A673 (cell line): ENCODE data around the gene TTLL7.

Experiments
- CTCF ChIP-seq: fragments of 300-800, 200-600 bp; sonication (generic); conservative IDR thresholded peaks from 2 replicates; pipeline ENCODE4 v1.5.1; 2017; ENCODE audit warnings: low read depth, mild to moderate bottlenecking, antibody characterized with exemption, low read length, moderate library complexity, mixed read lengths
- EZH2 ChIP-seq: fragments of 200-600 bp; sonication (generic); IDR thresholded peaks from 2 replicates; pipeline ENCODE4 v1.6.1; 2017; ENCODE audit warnings: borderline replicate concordance, low read depth, mild to moderate bottlenecking, mixed read lengths, antibody characterized with exemption, low read length; ENCODE audit not compliant: poor library complexity, severe bottlenecking

GRCh38 chr1:84031802-84032327 is 32.9 kb upstream of the TTLL7 start:
- TF ChIP-seq CTCF = no peak
- TF ChIP-seq EZH2 = no peak
